NCI-H2227 (cell line): ENCODE measurements around the gene SLC6A3.
"Not testable (repeated sequence)": the region's sequence is repeated elsewhere in the genome, so short reads cannot be mapped to it uniquely, and the experiment has no call there.

ENCODE experiments used
- DNase-seq: peaks from one replicate; lab custom pipeline; 2025; ENCODE audit not compliant: unreplicated experiment; lab: John Stamatoyannopoulos, UW

The SLC6A3 gene

GRCh38 chr5:1375871-1376810 is 69.1 kb downstream of the SLC6A3 start:
- DNase-seq: no peak

GRCh38 chr5:1374679-1375055 is 70.6 kb downstream of the SLC6A3 start:
- DNase-seq: no peak

GRCh38 chr5:1374030-1374678 is 71.1 kb downstream of the SLC6A3 start:
- no peak for DNase-seq

- DNase-seq: not testable (repeated sequence)
Observed at GRCh38 chr5:1371972-1372342, 73.3 kb downstream of the SLC6A3 start.

GRCh38 chr5:1371218-1371971 is 73.8 kb downstream of the SLC6A3 start:
- no peak for DNase-seq

GRCh38 chr5:1370006-1370405 is 75.2 kb downstream of the SLC6A3 start:
- no peak for DNase-seq

GRCh38 chr5:1368756-1369155 is 76.5 kb downstream of the SLC6A3 start:
- no peak for DNase-seq

GRCh38 chr5:1368236-1368635 is 77.0 kb downstream of the SLC6A3 start:
- no peak for DNase-seq

GRCh38 chr5:1367149-1367548 is 78.1 kb downstream of the SLC6A3 start:
- DNase-seq: no peak

GRCh38 chr5:1366514-1366913 is 78.7 kb downstream of the SLC6A3 start:
- no peak for DNase-seq

GRCh38 chr5:1364211-1364610 is 81.0 kb downstream of the SLC6A3 start:
- no peak for DNase-seq

GRCh38 chr5:1363581-1363980 is 81.7 kb downstream of the SLC6A3 start:
- DNase-seq: no peak

- DNase-seq: no peak
Observed at GRCh38 chr5:1363160-1363559, 82.1 kb downstream of the SLC6A3 start.

- no peak for DNase-seq
Observed at GRCh38 chr5:1362242-1363015, 82.8 kb downstream of the SLC6A3 start.

- no peak for DNase-seq
Observed at GRCh38 chr5:1360861-1361260, 84.4 kb downstream of the SLC6A3 start.

GRCh38 chr5:1360367-1360766 is 84.9 kb downstream of the SLC6A3 start:
- not testable (repeated sequence) for DNase-seq

- no peak for DNase-seq
Observed at GRCh38 chr5:1359713-1360112, 85.5 kb downstream of the SLC6A3 start.

- DNase-seq: no peak
Observed at GRCh38 chr5:1359031-1359645, 86.1 kb downstream of the SLC6A3 start.

- DNase-seq: no peak
Observed at GRCh38 chr5:1358726-1359025, 86.6 kb downstream of the SLC6A3 start.

GRCh38 chr5:1357946-1358725 is 87.1 kb downstream of the SLC6A3 start:
- no peak for DNase-seq
